CD4-positive, alpha-beta T cell treated with Interleukin-6 for 4 hours (primary cell): ENCODE measurements around the gene CLEC18C.
"Not testable (repeated sequence)": the region's sequence is repeated elsewhere in the genome, so short reads cannot be mapped to it uniquely, and the experiment has no call there.

ENCODE experiments used
- DNase-seq: peaks from one replicate; pipeline ENCODE4 v3.0.0-alpha.2; 2020; ENCODE audit warnings: mixed read lengths

The CLEC18C gene

GRCh38 chr16:70173212-70173837 lies at the start of gene CLEC18C:
TSS of gene CLEC18C (plus strand) at chr16:70173787. CDS start at chr16:70174279, 492 bp downstream.
- not testable (repeated sequence) for DNase-seq

- DNase-seq: not testable (repeated sequence)
Measured at GRCh38 chr16:70123822-70124221, 49.8 kb upstream of the CLEC18C start.

- not testable (repeated sequence) for DNase-seq
Measured at GRCh38 chr16:70126226-70126625, 47.4 kb upstream of the CLEC18C start.

- not testable (repeated sequence) for DNase-seq
Measured at GRCh38 chr16:70127706-70128105, 45.9 kb upstream of the CLEC18C start.

- not testable (repeated sequence) for DNase-seq
Measured at GRCh38 chr16:70128844-70129243, 44.7 kb upstream of the CLEC18C start.

GRCh38 chr16:70135796-70136195 lies 37.8 kb upstream of the CLEC18C start:
- DNase-seq: not testable (repeated sequence)

GRCh38 chr16:70136595-70136994 lies 37.0 kb upstream of the CLEC18C start:
- not testable (repeated sequence) for DNase-seq

- not testable (repeated sequence) for DNase-seq
Measured at GRCh38 chr16:70142739-70143138, 30.8 kb upstream of the CLEC18C start.

- DNase-seq: not testable (repeated sequence)
Measured at GRCh38 chr16:70143231-70143895, 30.2 kb upstream of the CLEC18C start.

GRCh38 chr16:70147853-70148252 lies 25.7 kb upstream of the CLEC18C start:
- DNase-seq: not testable (repeated sequence)

GRCh38 chr16:70148453-70148852 lies 25.1 kb upstream of the CLEC18C start:
- not testable (repeated sequence) for DNase-seq

- DNase-seq: not testable (repeated sequence)
Measured at GRCh38 chr16:70149296-70149695, 24.3 kb upstream of the CLEC18C start.

GRCh38 chr16:70151391-70151790 lies 22.2 kb upstream of the CLEC18C start:
- no peak for DNase-seq

- no peak for DNase-seq
Measured at GRCh38 chr16:70151941-70152509, 21.6 kb upstream of the CLEC18C start.

GRCh38 chr16:70152578-70153302 lies 20.8 kb upstream of the CLEC18C start:
- DNase-seq: no peak

GRCh38 chr16:70154736-70155135 lies 18.9 kb upstream of the CLEC18C start:
- DNase-seq: not testable (repeated sequence)

GRCh38 chr16:70156207-70156978 lies 17.2 kb upstream of the CLEC18C start:
- DNase-seq: no peak

- no peak for DNase-seq
Measured at GRCh38 chr16:70157105-70157476, 16.5 kb upstream of the CLEC18C start.

- no peak for DNase-seq
Measured at GRCh38 chr16:70157477-70158260, 15.9 kb upstream of the CLEC18C start.

GRCh38 chr16:70158261-70158939 lies 15.2 kb upstream of the CLEC18C start:
- DNase-seq: no peak
